Astrocyte of the cerebellum (primary cell): Measurements from ENCODE around the gene C1orf122.
A peak's percentile ranks its signal among the peaks of the same experiment; 100 is the strongest.

Experiments used
- DNase-seq: peaks from one replicate; pipeline ENCODE4 v3.0.0-alpha.2; 2011; ENCODE audit warnings: low read depth
- H3K4me3 ChIP-seq: 2 replicates; pipeline ENCODE4 v1.5.1; 2011; ENCODE audit warnings: mild to moderate bottlenecking, low read depth, low read length, moderate library complexity
- in situ Hi-C: cut with HindIII; loops from 2 replicates; pipeline ENCODE4 v1.10.0; 2017; ENCODE audit warnings: low sequenced_read_pairs
- TF ChIP-seq, protein P1 (sequence below): IDR thresholded peaks from 2 replicates; pipeline ENCODE4 v1.5.1; 2012; ENCODE audit warnings: low read length, low read depth, moderate library complexity, mild to moderate bottlenecking; ENCODE audit errors: missing control alignments

Gene C1orf122

DNA sequence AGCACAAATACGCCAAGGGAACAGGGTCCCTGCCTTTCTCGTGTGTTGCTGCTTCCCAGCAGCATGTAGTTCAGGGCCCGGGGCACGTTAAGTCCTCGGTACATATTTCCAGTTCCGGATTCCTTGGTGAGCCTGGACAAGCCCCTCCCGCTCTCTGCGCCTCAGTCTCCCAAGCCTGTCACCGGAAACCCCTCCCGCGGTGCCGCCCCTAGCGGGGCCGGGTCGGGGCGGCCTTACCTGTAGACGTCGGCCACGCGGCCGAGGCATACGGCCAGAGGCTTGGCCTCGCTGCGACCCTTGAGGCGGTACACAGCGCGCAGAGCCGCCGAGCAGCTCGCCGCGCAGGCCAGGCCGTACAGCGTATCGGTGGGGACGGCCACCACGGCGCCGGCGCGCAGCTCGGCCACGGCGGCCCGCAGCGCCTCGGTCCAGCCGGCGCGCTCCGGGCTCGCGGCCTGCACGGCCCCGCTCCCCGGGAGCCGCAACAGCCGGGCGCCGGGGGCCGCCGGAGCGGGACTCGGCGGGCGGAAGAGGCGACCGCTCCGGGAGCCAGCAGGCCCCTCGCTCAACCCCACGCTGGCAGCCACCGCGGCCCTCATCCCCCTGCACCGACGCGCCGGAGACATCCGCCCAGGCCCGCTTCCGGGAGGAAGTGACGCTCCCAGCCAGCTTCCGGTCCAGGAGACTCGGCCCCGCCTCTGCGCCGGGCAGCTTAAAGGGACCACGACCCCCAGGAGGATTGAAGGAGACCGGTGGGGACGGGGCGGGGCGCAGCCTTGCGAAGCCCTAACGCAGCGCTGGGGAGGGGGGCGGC is at the start of gene C1orf122, which contains the start of gene YRDC:
TSS of gene C1orf122 (plus strand) at position 236 of the 814 bp plus-strand sequence. CDS start 615 bp downstream, outside the sequence.
TSS of gene YRDC (minus strand) at position 654 of the 814 bp plus-strand sequence. CDS start at position 626, 28 bp downstream.
- peak; percentile 77 for DNase-seq
- in situ Hi-C loops = no loop called here
- TF ChIP-seq, protein P1, sequence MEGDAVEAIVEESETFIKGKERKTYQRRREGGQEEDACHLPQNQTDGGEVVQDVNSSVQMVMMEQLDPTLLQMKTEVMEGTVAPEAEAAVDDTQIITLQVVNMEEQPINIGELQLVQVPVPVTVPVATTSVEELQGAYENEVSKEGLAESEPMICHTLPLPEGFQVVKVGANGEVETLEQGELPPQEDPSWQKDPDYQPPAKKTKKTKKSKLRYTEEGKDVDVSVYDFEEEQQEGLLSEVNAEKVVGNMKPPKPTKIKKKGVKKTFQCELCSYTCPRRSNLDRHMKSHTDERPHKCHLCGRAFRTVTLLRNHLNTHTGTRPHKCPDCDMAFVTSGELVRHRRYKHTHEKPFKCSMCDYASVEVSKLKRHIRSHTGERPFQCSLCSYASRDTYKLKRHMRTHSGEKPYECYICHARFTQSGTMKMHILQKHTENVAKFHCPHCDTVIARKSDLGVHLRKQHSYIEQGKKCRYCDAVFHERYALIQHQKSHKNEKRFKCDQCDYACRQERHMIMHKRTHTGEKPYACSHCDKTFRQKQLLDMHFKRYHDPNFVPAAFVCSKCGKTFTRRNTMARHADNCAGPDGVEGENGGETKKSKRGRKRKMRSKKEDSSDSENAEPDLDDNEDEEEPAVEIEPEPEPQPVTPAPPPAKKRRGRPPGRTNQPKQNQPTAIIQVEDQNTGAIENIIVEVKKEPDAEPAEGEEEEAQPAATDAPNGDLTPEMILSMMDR = no peak
- peak within 1 kb of the TSS; percentile 89 for H3K4me3 ChIP-seq

DNA sequence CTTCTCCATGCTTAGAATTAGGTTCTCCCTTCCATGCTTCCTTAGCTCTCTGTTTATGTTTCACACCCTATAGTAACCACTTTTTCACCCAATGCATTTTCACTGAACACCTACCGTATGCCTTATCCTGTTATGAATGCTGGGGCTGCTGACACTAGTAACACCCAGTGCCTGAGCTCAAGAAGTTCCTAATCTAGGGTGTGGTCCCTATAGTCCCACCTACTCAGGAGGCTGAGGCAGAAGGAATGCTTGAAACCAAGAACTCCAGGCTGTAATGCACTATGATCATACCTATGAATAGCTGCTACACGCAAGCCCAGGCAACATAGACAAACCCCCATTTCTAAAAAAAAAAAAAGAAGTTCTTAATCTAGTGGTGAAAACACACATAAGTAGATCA is 48.1 kb upstream of the C1orf122 start:
- DNase-seq = no peak
- in situ Hi-C loops = no loop called here
- no peak overlapping the region for H3K4me3 ChIP-seq
- TF ChIP-seq, protein P1 = no peak

DNA sequence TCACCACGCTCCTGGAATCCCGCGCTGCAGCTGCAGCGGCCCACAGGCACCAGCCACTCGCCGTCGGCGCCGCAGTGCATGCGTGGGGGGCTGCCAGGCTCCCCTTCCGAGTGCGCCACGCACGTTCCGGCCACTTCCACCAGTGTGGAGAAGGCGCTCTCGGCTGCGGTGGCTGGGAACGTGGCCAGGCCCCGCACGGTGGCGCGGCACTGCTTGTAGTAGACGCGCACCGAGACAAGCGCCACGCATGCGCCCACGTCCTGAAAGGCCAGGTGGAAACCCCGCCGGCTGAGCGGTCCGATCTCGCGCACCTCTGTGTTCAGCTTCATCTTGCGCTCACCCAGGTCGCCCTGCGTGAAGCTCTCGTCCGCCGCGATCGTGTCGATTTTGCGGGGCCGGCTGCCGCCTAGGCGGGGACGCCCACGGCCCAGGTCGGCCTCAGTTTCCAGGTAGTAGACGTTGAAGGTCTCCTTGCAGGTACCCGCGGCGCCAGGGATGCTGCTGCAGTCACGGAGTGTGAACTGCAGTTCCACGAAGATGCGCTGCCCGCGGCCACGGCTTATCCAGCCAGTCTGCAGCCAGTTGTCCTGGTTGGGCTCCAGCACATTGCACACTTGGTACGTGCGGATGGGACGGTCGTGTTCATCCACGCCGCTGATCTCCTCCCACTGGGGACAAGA is 46.0 kb upstream of the C1orf122 start:
- no peak for DNase-seq
- TF ChIP-seq, protein P1 = no peak
- H3K4me3 ChIP-seq = no peak overlapping the region
- in situ Hi-C loops = no loop called here

DNA sequence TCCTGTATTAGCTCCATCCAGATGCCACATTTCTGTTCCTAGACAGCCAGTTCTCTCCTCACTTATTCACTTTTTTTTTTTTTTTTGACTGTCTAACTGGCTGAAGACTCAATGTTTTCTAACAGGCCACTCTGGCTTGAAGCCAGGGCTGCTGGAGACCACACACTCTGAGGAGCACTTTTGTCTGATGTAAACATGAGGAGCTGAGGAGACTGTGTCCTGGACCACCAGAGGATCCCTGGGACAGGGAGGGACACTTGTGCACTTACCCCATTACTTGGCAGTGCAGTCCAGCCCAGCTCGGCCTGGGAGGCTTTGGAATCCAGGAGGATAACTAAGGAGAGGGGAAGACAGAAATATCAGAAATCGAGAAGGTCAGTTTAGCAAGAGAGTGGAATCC is 45.1 kb upstream of the C1orf122 start:
- no peak for DNase-seq
- in situ Hi-C loops = no loop called here
- TF ChIP-seq, protein P1 = no peak
- H3K4me3 ChIP-seq = no peak overlapping the region

DNA sequence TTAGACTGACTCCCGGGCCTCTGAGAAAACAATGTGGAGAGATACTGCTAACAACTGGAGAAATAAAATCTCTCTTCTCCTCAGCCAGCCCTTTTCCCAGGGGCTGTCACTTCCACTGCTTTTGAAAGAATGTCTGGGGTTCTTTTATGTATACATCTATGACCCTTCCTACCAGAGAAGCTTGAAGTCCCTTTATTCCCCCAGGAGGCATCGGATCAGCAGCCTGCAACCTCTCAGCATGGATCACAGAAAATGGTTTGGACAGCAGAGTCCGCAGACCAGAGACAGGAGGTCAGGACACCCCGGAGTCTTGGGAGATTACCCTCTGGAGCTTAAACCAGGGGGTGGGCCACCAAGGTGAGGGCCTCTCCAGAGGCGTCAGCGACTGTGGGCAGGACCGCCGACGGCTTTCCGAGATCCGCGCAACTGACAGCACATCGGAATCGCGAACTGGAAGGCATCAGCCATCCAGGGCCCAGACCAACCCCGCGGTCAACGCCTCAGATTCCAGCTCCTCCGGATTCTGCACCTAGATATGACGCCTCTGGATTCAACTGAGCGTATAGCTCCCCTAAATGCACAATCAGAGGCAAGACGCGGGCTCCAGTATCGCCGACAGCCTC is 43.7 kb upstream of the C1orf122 start:
- no peak overlapping the region for H3K4me3 ChIP-seq
- no peak for DNase-seq
- in situ Hi-C loops = no loop called here
- TF ChIP-seq, protein P1 = no peak

DNA sequence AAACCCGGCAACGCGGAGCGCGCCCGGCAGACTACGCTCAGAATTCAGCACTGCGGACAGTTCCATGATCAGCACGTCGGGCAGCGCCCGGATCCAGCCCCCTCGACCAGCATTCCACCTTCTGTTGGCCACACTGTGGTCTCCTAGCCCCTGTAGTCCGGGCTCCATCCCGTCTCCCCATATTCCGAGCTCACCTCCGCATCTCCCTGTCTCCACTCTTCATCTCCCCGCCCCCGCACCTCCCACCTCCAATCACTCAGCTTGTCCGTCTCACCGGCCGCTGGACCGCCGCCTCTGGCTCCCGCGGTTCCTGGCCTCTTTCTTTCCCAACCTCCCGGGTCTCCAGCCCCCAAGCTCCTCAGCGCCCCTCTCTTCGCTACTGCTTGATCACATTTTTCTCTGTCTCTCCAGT is 43.2 kb upstream of the C1orf122 start:
- TF ChIP-seq, protein P1 = no peak
- in situ Hi-C loops = no loop called here
- DNase-seq = peak; percentile 18
- H3K4me3 ChIP-seq = no peak overlapping the region
